HEK293 (cell line): Measurements from ENCODE around the gene NEB.

Experiments
- CTCF ChIA-PET: fragments of 350-600 bp; formaldehyde crosslinking; extraction: SDS; loops from one replicate; lab custom pipeline; 2021; ENCODE audit warnings: antibody characterized with exemption; lab: Yijun Ruan, JAX
- POLR2A ChIA-PET: fragments of 300-600 bp; formaldehyde crosslinking; extraction: SDS; loops from one replicate; lab custom pipeline; 2020; ENCODE audit warnings: antibody characterized with exemption, inconsistent platforms; lab: Yijun Ruan, JAX
- H3K27ac ChIP-seq: fragments of 200-500 bp; sonication (Bioruptor generic); 2 replicates; pipeline ENCODE4 v1.5.1; 2014; ENCODE audit warnings: low read depth, low read length, control low read depth, inconsistent platforms; ENCODE audit errors: extremely low read depth
- H3K36me3 ChIP-seq, 2 experiments: fragments of 200-500 bp in 1 of 2; sonication (Bioruptor generic) in 1 of 2; 1 replicate in 1 of 2; 2 replicates in 1 of 2; pipeline ENCODE4 v1.5.1; 2014 to 2017; ENCODE audit warnings: inconsistent platforms in 2 of 2, low read length in 2 of 2; ENCODE audit not compliant: control insufficient read depth in 2 of 2, insufficient read depth in 1 of 2
- H3K4me1 ChIP-seq: fragments of 200-500 bp; sonication (Bioruptor generic); 2 replicates; pipeline ENCODE4 v1.5.1; 2014; ENCODE audit warnings: mild to moderate bottlenecking, low read length, inconsistent platforms; ENCODE audit not compliant: control insufficient read depth, insufficient read depth
- H3K4me3 ChIP-seq: 2 replicates; pipeline ENCODE4 v1.5.1; 2011; ENCODE audit warnings: low read depth, mild to moderate bottlenecking, control low read depth, low read length, moderate library complexity
- H3K9me3 ChIP-seq: fragments of 200-500 bp; sonication (Bioruptor generic); 2 replicates; pipeline ENCODE4 v1.5.1; 2014; ENCODE audit warnings: low read depth, low read length, inconsistent platforms; ENCODE audit not compliant: control insufficient read depth, insufficient read depth
- ATF2 ChIP-seq: fragments of 450-650 bp; formaldehyde crosslinking; IDR thresholded peaks from 2 replicates; pipeline ENCODE4 v1.5.1; 2016; ENCODE audit warnings: missing biosample characterization, missing genetic modification characterization, low read depth
- BCL6B ChIP-seq: fragments of 450-650 bp; formaldehyde crosslinking; IDR thresholded peaks from 2 replicates; pipeline ENCODE4 v1.5.1; 2017; ENCODE audit warnings: missing biosample characterization, missing genetic modification characterization
- GLIS1 ChIP-seq: fragments of 450-650 bp; formaldehyde crosslinking; IDR thresholded peaks from 2 replicates; pipeline ENCODE4 v1.5.1; 2016; ENCODE audit warnings: missing biosample characterization, missing genetic modification characterization
- KLF1 ChIP-seq: fragments of 450-650 bp; formaldehyde crosslinking; IDR thresholded peaks from 2 replicates; pipeline ENCODE4 v1.5.1; 2016; ENCODE audit warnings: missing biosample characterization, missing genetic modification characterization
- KLF9 ChIP-seq: fragments of 450-650 bp; formaldehyde crosslinking; IDR thresholded peaks from 2 replicates; pipeline ENCODE4 v1.5.1; 2016; ENCODE audit warnings: missing biosample characterization, missing genetic modification characterization, low read depth
- TRIM28 ChIP-seq: IDR thresholded peaks from 2 replicates; pipeline ENCODE4 v1.6.1; 2011; ENCODE audit warnings: low read length, control low read depth, borderline replicate concordance
- WT1 ChIP-seq: fragments of 450-650 bp; formaldehyde crosslinking; IDR thresholded peaks from 2 replicates; pipeline ENCODE4 v1.5.1; 2016; ENCODE audit warnings: missing biosample characterization, missing genetic modification characterization
- ZBTB8A ChIP-seq: fragments of 450-650 bp; formaldehyde crosslinking; IDR thresholded peaks from 2 replicates; pipeline ENCODE4 v1.5.1; 2016; ENCODE audit warnings: missing biosample characterization, missing genetic modification characterization
- ZNF10 ChIP-seq: fragments of 450-650 bp; formaldehyde crosslinking; IDR thresholded peaks from 2 replicates; pipeline ENCODE4 v1.5.1; 2017; ENCODE audit warnings: missing biosample characterization, missing genetic modification characterization
- ZNF19 ChIP-seq: fragments of 450-650 bp; formaldehyde crosslinking; IDR thresholded peaks from 2 replicates; pipeline ENCODE4; 2016; ENCODE audit warnings: missing biosample characterization, missing genetic modification characterization, low read depth
- ZNF394 ChIP-seq: fragments of 450-650 bp; formaldehyde crosslinking; IDR thresholded peaks from 2 replicates; pipeline ENCODE4 v1.5.1; 2016; ENCODE audit warnings: missing biosample characterization, missing genetic modification characterization, mild to moderate bottlenecking, moderate library complexity, borderline replicate concordance
- ZNF48 ChIP-seq: fragments of 450-650 bp; formaldehyde crosslinking; IDR thresholded peaks from 2 replicates; pipeline ENCODE4 v1.5.1; 2016; ENCODE audit warnings: missing biosample characterization, missing genetic modification characterization
- ZNF549 ChIP-seq: fragments of 450-650 bp; IDR thresholded peaks from 2 replicates; pipeline ENCODE4 v1.5.1; 2018; ENCODE audit warnings: missing biosample characterization, missing genetic modification characterization, mild to moderate bottlenecking, inconsistent platforms, moderate library complexity
- ZNF660 ChIP-seq: fragments of 450-650 bp; IDR thresholded peaks from 2 replicates; pipeline ENCODE4 v1.5.1; 2018; ENCODE audit warnings: missing biosample characterization, mild to moderate bottlenecking, missing genetic modification characterization
- ZNF664 ChIP-seq: fragments of 450-650 bp; formaldehyde crosslinking; IDR thresholded peaks from 2 replicates; pipeline ENCODE4 v1.5.1; 2016; ENCODE audit warnings: missing biosample characterization, missing genetic modification characterization
- TF ChIP-seq, protein P1 (sequence below): fragments of 450-650 bp; formaldehyde crosslinking; IDR thresholded peaks from 2 replicates; pipeline ENCODE4 v1.5.1; 2016; ENCODE audit warnings: missing biosample characterization, missing genetic modification characterization
- TF ChIP-seq, protein P2 (sequence below): fragments of 450-650 bp; formaldehyde crosslinking; IDR thresholded peaks from 2 replicates; pipeline ENCODE4 v1.5.1; 2016; ENCODE audit warnings: missing biosample characterization, missing genetic modification characterization, borderline replicate concordance

NEB gene

GRCh38 chr2:151616760-151617339 lies 117.4 kb downstream of the NEB start (continued):
- TF ChIP-seq, protein P1, sequence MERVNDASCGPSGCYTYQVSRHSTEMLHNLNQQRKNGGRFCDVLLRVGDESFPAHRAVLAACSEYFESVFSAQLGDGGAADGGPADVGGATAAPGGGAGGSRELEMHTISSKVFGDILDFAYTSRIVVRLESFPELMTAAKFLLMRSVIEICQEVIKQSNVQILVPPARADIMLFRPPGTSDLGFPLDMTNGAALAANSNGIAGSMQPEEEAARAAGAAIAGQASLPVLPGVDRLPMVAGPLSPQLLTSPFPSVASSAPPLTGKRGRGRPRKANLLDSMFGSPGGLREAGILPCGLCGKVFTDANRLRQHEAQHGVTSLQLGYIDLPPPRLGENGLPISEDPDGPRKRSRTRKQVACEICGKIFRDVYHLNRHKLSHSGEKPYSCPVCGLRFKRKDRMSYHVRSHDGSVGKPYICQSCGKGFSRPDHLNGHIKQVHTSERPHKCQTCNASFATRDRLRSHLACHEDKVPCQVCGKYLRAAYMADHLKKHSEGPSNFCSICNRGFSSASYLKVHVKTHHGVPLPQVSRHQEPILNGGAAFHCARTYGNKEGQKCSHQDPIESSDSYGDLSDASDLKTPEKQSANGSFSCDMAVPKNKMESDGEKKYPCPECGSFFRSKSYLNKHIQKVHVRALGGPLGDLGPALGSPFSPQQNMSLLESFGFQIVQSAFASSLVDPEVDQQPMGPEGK = no peak

- Histone ChIP-seq H3K36me3 (no peaks in the 10 kb centered on the region), H3K4me1 (no peaks in the 10 kb centered on the region), H3K4me3 (no peak overlapping the region), H3K9me3 (no peaks in the 10 kb centered on the region), H3K27ac (no peak overlapping the region)
- POLR2A ChIA-PET = no interaction called here
- no peak for TF ChIP-seq GLIS1 (tag by site-specific recombination)
- TF ChIP-seq ZNF664 = no peak
- no peak for TF ChIP-seq ZNF48
- no peak for TF ChIP-seq ZBTB8A (tag by site-specific recombination)
- no peak for TF ChIP-seq ZNF549 (tag by site-specific recombination)
- CTCF ChIA-PET = interaction anchor here (0.6 to 1.9 kb wide), 3 partner anchors 17 to 52 kb away, joined by 3 to 5 read pairs (median 4); no protein-coding TSS in a partner anchor
These were observed 119.5 kb downstream of the NEB start for GRCh38 chr2:151614606-151615306.

- Histone ChIP-seq H3K4me1 (no peaks in the 10 kb centered on the region), H3K9me3 (no peaks in the 10 kb centered on the region), H3K27ac (no peak overlapping the region), H3K36me3 (no peaks in the 10 kb centered on the region), H3K4me3 (no peak overlapping the region)
- POLR2A ChIA-PET = no interaction called here
- CTCF ChIA-PET = no interaction called here
- TF ChIP-seq TRIM28 = no peak
- no peak for TF ChIP-seq KLF1 (tag by site-specific recombination)
- TF ChIP-seq, protein P2, sequence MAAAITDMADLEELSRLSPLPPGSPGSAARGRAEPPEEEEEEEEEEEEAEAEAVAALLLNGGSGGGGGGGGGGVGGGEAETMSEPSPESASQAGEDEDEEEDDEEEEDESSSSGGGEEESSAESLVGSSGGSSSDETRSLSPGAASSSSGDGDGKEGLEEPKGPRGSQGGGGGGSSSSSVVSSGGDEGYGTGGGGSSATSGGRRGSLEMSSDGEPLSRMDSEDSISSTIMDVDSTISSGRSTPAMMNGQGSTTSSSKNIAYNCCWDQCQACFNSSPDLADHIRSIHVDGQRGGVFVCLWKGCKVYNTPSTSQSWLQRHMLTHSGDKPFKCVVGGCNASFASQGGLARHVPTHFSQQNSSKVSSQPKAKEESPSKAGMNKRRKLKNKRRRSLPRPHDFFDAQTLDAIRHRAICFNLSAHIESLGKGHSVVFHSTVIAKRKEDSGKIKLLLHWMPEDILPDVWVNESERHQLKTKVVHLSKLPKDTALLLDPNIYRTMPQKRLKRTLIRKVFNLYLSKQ = no peak
- no peak for TF ChIP-seq KLF9 (tag by site-specific recombination)
- no peak for TF ChIP-seq BCL6B (tag by site-specific recombination)
- TF ChIP-seq ZNF394 (tag by site-specific recombination) = no peak
- no peak for TF ChIP-seq ZNF19 (tag by site-specific recombination)
- no peak for TF ChIP-seq ZNF660 (tag by site-specific recombination)
- TF ChIP-seq, protein P1 = no peak
- no peak for TF ChIP-seq WT1 (tag by site-specific recombination)
- TF ChIP-seq ZNF10 = no peak
- no peak for TF ChIP-seq ZNF549 (tag by site-specific recombination)
- TF ChIP-seq ATF2 = no peak
These were observed 120.1 kb downstream of the NEB start for GRCh38 chr2:151614159-151614558.
